BE2C (cell line): Measurements from ENCODE around the gene RCL1.

Experiments
- DNase-seq: peaks from one replicate; pipeline ENCODE4 v3.0.0-alpha.2; 2020
- H3K27me3 ChIP-seq: fragments of 250-450 bp; sonication (Bioruptor Pico); 2 replicates; pipeline ENCODE4 v1.5.1; 2020; ENCODE audit warnings: mild to moderate bottlenecking
- H3K36me3 ChIP-seq: fragments of 250-450 bp; sonication (Bioruptor Pico); 2 replicates; pipeline ENCODE4 v1.5.1; 2020; ENCODE audit warnings: mild to moderate bottlenecking
- H3K4me1 ChIP-seq: fragments of 250-450 bp; sonication (Bioruptor Pico); 2 replicates; pipeline ENCODE4 v1.5.1; 2020
- H3K4me3 ChIP-seq: 2 replicates; pipeline ENCODE4 v1.5.1; 2011; ENCODE audit warnings: low read depth, low read length
- H3K9me3 ChIP-seq: fragments of 250-450 bp; sonication (Bioruptor Pico); 2 replicates; pipeline ENCODE4 v1.5.1; 2020
- TF ChIP-seq, protein P1 (sequence below): IDR thresholded peaks from 2 replicates; pipeline ENCODE4 v1.5.1; 2012; ENCODE audit warnings: mild to moderate bottlenecking, low read depth, low read length

The RCL1 gene

DNA sequence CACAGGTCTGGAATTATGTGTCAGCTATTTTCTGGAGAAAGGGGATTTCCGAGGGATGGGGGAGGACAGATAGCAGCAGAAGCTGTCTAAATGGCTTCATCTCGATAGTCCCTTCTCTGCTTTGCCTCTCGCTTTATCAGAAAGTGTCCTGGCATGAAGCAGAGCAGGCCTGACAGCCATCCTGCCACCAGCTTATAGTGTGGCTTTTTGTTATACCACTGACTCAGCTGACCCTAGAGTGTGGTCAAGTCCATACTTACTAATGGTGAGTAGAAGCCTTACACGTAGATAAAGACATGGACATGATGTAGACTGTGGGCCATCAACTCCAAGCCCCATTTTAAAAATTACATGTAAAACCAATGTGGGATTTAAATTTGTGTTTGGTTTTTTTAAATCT lies 50.0 kb downstream of the RCL1 start:
- DNase-seq = no peak
- Histone ChIP-seq H3K36me3 (peaks cover 43% of the 10 kb centered on the region), H3K27me3 (no peaks in the 10 kb centered on the region), H3K4me1 (no peaks in the 10 kb centered on the region), H3K4me3 (no peak overlapping the region), H3K9me3 (no peaks in the 10 kb centered on the region)
- TF ChIP-seq, protein P1, sequence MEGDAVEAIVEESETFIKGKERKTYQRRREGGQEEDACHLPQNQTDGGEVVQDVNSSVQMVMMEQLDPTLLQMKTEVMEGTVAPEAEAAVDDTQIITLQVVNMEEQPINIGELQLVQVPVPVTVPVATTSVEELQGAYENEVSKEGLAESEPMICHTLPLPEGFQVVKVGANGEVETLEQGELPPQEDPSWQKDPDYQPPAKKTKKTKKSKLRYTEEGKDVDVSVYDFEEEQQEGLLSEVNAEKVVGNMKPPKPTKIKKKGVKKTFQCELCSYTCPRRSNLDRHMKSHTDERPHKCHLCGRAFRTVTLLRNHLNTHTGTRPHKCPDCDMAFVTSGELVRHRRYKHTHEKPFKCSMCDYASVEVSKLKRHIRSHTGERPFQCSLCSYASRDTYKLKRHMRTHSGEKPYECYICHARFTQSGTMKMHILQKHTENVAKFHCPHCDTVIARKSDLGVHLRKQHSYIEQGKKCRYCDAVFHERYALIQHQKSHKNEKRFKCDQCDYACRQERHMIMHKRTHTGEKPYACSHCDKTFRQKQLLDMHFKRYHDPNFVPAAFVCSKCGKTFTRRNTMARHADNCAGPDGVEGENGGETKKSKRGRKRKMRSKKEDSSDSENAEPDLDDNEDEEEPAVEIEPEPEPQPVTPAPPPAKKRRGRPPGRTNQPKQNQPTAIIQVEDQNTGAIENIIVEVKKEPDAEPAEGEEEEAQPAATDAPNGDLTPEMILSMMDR = no peak

DNA sequence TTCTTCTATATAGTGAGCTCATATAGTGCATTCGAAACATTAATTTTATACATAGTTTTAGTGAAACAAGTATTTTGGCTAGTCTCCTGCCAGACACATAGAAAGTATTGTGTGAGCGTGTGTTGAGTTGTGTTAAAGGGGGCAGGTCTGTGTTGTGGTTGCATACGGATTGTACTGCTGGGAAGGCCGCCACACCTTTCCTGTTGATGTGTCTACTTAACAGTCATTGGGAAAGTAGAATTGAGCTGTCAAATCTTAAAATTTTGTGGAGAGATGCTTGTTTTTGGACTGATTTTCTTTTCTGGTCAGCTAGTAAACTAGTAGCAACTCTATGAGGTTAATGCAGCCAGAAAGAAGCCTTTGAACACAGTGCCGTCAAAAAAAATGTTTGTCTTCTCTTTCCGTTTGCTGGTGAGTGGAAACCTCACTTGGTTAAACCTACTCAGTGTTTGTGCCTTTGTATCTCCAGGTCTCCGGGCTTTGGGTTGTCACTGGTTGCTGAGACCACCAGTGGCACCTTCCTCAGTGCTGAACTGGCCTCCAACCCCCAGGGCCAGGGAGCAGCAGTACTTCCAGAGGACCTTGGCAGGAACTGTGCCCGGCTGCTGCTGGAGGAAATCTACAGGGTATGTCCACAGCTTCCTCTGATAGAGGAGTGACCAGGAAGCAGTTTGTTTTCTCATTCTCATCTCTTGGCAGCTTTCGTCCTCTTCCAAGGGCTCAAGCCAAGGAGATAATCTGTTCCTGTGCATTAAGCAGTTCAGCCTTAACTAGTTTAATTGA lies 51.5 kb downstream of the RCL1 start:
- TF ChIP-seq, protein P1 = no peak

DNA sequence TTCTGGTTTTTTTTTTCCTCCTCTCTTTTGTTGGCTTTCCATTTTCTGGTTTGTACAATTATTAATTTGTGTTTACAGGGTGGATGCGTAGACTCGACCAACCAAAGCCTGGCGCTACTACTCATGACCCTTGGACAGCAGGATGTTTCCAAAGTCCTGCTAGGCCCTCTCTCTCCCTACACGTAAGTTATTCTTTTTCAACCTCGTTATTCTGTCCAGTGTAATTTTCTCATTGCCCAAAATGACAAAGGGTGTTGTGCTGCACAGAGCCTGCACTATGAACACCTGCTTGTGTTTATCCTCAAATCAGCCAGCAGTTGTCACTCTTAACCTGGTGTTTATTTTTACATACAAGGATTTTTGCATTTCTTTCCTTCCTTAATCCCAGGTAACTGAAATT lies 56.6 kb downstream of the RCL1 start:
- Histone ChIP-seq H3K4me3 (no peak overlapping the region), H3K36me3 (peaks cover 42% of the 10 kb centered on the region), H3K9me3 (no peaks in the 10 kb centered on the region), H3K4me1 (no peaks in the 10 kb centered on the region), H3K27me3 (no peaks in the 10 kb centered on the region)
- TF ChIP-seq, protein P1 = no peak
- DNase-seq = no peak

More for the DNA sequence above, 51.5 kb downstream of the RCL1 start:
- no peaks in the 10 kb centered on the region for H3K27me3 ChIP-seq
- H3K9me3 ChIP-seq = no peaks in the 10 kb centered on the region
- H3K4me3 ChIP-seq = no peak overlapping the region
- no peak for DNase-seq
- peaks cover 47% of the 10 kb centered on the region for H3K36me3 ChIP-seq
- H3K4me1 ChIP-seq = no peaks in the 10 kb centered on the region

DNA sequence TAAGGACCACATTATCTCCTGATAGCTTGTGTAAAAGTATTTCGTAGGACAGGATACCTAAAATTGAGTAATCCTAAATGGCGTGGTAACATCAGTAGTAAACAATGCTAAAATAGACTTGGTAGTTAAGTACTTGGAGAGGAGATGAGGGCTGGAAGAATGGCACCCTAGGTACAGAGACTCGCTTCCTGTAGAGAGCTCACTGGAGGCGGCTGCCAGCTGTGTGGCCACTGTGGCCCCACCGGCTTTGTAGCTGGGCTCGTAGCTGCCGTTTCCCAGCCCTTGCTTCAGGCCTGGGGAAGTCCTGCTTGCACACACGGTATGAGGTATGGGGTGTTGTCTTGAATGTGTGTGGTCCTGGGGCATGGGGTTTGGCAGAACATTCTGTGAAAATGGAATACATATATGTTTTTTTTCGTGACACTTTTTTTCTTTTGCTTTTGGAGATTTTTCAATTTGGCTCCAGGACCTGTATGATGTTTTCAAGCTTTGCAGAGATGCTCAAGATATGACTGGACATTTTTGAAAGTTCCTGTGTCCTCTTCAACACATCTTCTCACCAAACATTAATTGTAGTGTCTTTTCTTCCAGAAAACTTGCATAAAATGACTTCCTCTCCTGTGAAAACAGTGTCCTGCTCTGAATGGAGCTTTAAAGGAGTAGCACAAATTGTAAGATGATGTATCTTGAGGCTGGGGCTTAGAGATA lies 58.0 kb downstream of the RCL1 start:
- H3K9me3 ChIP-seq = no peaks in the 10 kb centered on the region
- H3K27me3 ChIP-seq = no peaks in the 10 kb centered on the region
- H3K4me1 ChIP-seq = no peaks in the 10 kb centered on the region; the same call in 1 of the 2 replicates
- DNase-seq = no peak
- TF ChIP-seq, protein P1 = no peak
- peaks cover 33% of the 10 kb centered on the region for H3K36me3 ChIP-seq
- H3K4me3 ChIP-seq = no peak overlapping the region

DNA sequence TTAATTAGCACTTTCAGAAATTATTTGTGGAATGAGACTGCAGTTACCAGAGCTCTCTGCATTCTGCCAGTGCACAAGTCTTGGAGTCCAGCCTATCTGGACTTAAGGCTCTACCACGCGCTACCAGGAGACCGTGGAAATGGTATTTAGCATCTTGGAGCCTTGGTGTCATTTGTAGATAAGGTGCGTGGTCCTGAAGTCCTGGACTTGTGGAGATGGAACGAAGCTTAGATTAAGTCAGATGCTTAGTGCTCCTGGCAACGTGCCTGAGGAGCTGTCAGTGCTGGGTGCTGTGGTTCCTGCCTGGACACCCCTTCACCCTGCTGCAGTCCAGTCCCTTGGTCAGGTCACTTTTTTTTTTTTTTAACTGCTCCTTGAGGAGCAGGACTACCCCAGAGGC lies 59.7 kb downstream of the RCL1 start:
- Histone ChIP-seq H3K27me3 (no peaks in the 10 kb centered on the region), H3K4me3 (no peak overlapping the region), H3K9me3 (no peaks in the 10 kb centered on the region), H3K4me1 (no peaks in the 10 kb centered on the region; the same call in 1 of the 2 replicates), H3K36me3 (peaks cover 39% of the 10 kb centered on the region)
- no peak for DNase-seq
- TF ChIP-seq, protein P1 = no peak

DNA sequence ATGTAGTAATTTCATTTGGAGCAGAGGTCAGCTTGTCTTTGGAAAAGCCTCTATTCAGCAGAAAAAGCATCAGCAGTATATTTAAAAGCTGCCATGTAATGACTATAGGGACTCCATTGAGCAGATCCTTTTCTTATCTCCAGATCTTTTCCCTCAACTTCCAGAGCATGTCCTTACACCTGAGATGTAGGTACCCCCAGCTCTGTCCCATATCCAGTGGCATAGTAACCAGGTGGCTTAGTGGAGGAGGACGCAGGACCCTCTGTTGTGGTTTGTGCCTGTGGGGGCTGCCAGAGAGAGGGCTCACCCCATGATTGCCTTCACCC lies 61.5 kb downstream of the RCL1 start:
- TF ChIP-seq, protein P1 = no peak
- H3K36me3 ChIP-seq = peaks cover 39% of the 10 kb centered on the region

More for the DNA sequence above, 61.5 kb downstream of the RCL1 start:
- Histone ChIP-seq H3K4me3 (no peak overlapping the region), H3K4me1 (no peaks in the 10 kb centered on the region; the same call in 1 of the 2 replicates), H3K9me3 (no peaks in the 10 kb centered on the region), H3K27me3 (no peaks in the 10 kb centered on the region)
- DNase-seq = no peak
